Esophagus muscularis mucosa (tissue), 4 donors: ENCODE data around the gene SLC4A3. TPM values are rescaled to one million over a fixed set of nuclear protein-coding genes. Genes with fewer than 3 reads are reported as not detected.

Experiments
- DNase-seq: peaks from one replicate; pipeline ENCODE4 v3.0.0-alpha.2; 2017; ENCODE audit errors: extremely low spot score
- H3K27ac ChIP-seq, 4 donors: fragments of 200-600 bp; sonication (generic); replicated peaks in 1 of 4; 1 replicate in 3 of 4; 2 replicates in 1 of 4; pipeline ENCODE4 v1.5.1; 2016 to 2019; ENCODE audit warnings: mild to moderate bottlenecking in 1 of 4
- H3K27me3 ChIP-seq, 4 donors: fragments of 200-600 bp; sonication (generic); one replicate each; pipeline versions ENCODE4 v1.5.1 to v1.6.0; 2016 to 2019
- H3K36me3 ChIP-seq, 4 donors: fragments of 200-600 bp; sonication (generic); one replicate each; pipeline ENCODE4 v1.5.1; 2016 to 2019
- H3K4me1 ChIP-seq, 4 donors: fragments of 200-600 bp; sonication (generic); one replicate each; pipeline ENCODE4 v1.5.1; 2016 to 2019
- H3K4me3 ChIP-seq, 4 donors: fragments of 200-600 bp; sonication (generic); 1 replicate in 2 of 4; 2 replicates in 2 of 4; pipeline ENCODE4 v1.5.1; 2016 to 2019; ENCODE audit warnings: mild to moderate bottlenecking in 4 of 4, moderate library complexity in 1 of 4
- H3K9me3 ChIP-seq, 4 donors: fragments of 200-600 bp; sonication (generic); 1 replicate in 3 of 4; 2 replicates in 1 of 4; pipeline ENCODE4 v1.5.1; 2016 to 2019
- CTCF ChIP-seq, 3 experiments: fragments of 200-600 bp in 2 of 3; fragments of 450-650 bp in 1 of 3; sonication (generic) in 2 of 3; IDR thresholded peaks; one replicate each; pipeline ENCODE4 v1.5.1; 2017 to 2019; ENCODE audit warnings: antibody characterized with exemption in 3 of 3, mild to moderate bottlenecking in 2 of 3, moderate library complexity in 1 of 3
- EP300 ChIP-seq: sonication (generic); formaldehyde crosslinking; IDR thresholded peaks from one replicate; pipeline ENCODE4 v1.6.1; 2017; ENCODE audit warnings: antibody characterized with exemption
- POLR2A ChIP-seq: fragments of 450-650 bp; IDR thresholded peaks from one replicate; pipeline ENCODE4 v1.6.1; 2017; ENCODE audit warnings: antibody characterized with exemption, moderate library complexity, mild to moderate bottlenecking, low read depth
- POLR2AphosphoS5 ChIP-seq, 2 donors: sonication (generic); formaldehyde crosslinking; IDR thresholded peaks; one replicate each; pipeline ENCODE4 v1.6.1; 2017; ENCODE audit warnings: antibody characterized with exemption in 2 of 2
- WGBS: methylation state at CpG from one replicate; pipeline ENCODE4 v1.1.5; 2018; 5-methylcytosine and 5-hydroxymethylcytosine counted together
- intact Hi-C: fragments of 100-400 bp; cut with DNase I; formaldehyde crosslinking; loops from one replicate; pipeline ENCODE4 v1.15.1; 2023
- total RNA-seq, 4 donors: library from RNA; depleted of rRNA; stranded (reverse); fragments of >200 nt; gene quantifications; one replicate each; pipeline versions ENCODE4 v1.1.0 to v1.2.1, GENCODE V29; 2016

SLC4A3 gene
- total RNA-seq, 4 donors from 2014 or later: 15.0 to 30.4 (median 20.5) TPM

- H3K9me3 ChIP-seq: no peaks in the 10 kb centered on the region
- intact Hi-C loops: no loop called here
- WGBS: 80% methylated on average over 5 of the region's 5 CpGs
- H3K4me3 ChIP-seq: no peak overlapping the region
- no peaks in the 10 kb centered on the region for H3K36me3 ChIP-seq
- H3K4me1 ChIP-seq: peaks cover 0 to 10% (median 2%) of the 10 kb centered on the region in 4 donors
- H3K27ac ChIP-seq: no peak overlapping the region
- H3K27me3 ChIP-seq: no peaks in the 10 kb centered on the region
- DNase-seq: no peak
- TF ChIP-seq EP300: no peak
- no peak for TF ChIP-seq POLR2AphosphoS5 (IDR thresholded peaks at IDR 0.05)
- no peak for TF ChIP-seq POLR2A
- no peak for TF ChIP-seq CTCF (IDR thresholded peaks at IDR 0.05)
Observed at GRCh38 chr2:219671279-219671678, 43.8 kb downstream of the SLC4A3 start.

DNA sequence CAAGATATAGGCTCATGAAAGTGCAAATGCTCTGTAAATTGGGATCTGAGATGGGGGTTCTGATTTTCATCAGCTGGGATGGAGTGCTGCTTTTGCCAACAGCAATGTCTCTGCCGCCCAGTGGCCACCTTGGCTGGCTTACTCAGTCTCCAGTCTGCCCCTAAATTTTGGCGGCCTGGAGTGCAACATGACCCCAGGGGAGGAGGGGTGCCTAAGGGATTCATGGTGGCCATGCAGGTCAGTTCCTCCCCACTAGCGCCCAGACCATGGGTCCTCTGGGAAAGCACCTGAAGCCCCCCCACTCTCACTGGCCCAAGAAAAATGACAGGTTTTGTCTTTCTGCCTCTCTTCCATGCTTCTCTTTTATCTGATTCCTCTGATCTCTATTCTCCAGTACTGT is 45.0 kb downstream of the SLC4A3 start:
- no peak overlapping the region for H3K27ac ChIP-seq
- H3K27me3 ChIP-seq: no peaks in the 10 kb centered on the region
- no peaks in the 10 kb centered on the region for H3K36me3 ChIP-seq
- WGBS: 88% methylated on average over 3 of the region's 3 CpGs
- no peaks in the 10 kb centered on the region for H3K9me3 ChIP-seq
- intact Hi-C loops: no loop called here
- no peak overlapping the region for H3K4me3 ChIP-seq
- no peak for TF ChIP-seq EP300
- TF ChIP-seq CTCF (IDR thresholded peaks at IDR 0.05): no peak
- TF ChIP-seq POLR2AphosphoS5 (IDR thresholded peaks at IDR 0.05): no peak
- no peak for TF ChIP-seq POLR2A
- H3K4me1 ChIP-seq: peaks cover 0 to 10% (median 1%) of the 10 kb centered on the region in 4 donors
- no peak for DNase-seq

- no peak overlapping the region for H3K27ac ChIP-seq
- WGBS: 59% methylated on average over 4 of the region's 4 CpGs
- H3K36me3 ChIP-seq: no peaks in the 10 kb centered on the region
- intact Hi-C loops: no loop called here
- TF ChIP-seq POLR2A: no peak
- no peak for TF ChIP-seq POLR2AphosphoS5 (IDR thresholded peaks at IDR 0.05)
- TF ChIP-seq CTCF (IDR thresholded peaks at IDR 0.05): no peak
- no peak for TF ChIP-seq EP300
- H3K4me3 ChIP-seq: no peak overlapping the region
- no peaks in the 10 kb centered on the region for H3K27me3 ChIP-seq
- no peaks in the 10 kb centered on the region for H3K9me3 ChIP-seq
- H3K4me1 ChIP-seq: peaks cover 0 to 10% (median 1%) of the 10 kb centered on the region in 4 donors
- no peak for DNase-seq
Observed at GRCh38 chr2:219675221-219675620, 47.8 kb downstream of the SLC4A3 start.

DNA sequence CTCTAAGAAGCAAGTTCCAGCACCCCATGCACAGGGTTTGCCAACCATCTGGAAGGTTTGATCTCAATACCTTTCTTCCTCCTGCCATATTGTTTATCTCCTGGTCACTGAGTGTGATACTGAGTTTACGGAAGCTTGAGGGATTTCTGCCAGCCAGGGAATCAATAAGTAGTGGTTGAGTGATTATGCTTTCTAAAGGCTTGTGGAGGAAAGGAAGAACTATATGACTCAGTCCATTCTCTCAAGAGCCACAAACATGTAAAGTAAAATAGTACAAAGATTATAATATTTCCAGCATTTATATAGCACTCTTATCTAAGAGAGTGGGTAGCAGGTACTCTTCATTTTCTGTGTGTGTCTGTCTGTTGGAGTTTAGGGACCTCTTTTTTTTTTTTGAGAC is 49.2 kb downstream of the SLC4A3 start:
- no peak for DNase-seq
- Histone ChIP-seq H3K9me3 (no peaks in the 10 kb centered on the region), H3K36me3 (no peaks in the 10 kb centered on the region), H3K4me1 (peaks cover 0 to 10% (median 1%) of the 10 kb centered on the region in 4 donors), H3K4me3 (no peak overlapping the region), H3K27me3 (no peaks in the 10 kb centered on the region), H3K27ac (no peak overlapping the region)
- TF ChIP-seq POLR2A: no peak
- TF ChIP-seq CTCF (IDR thresholded peaks at IDR 0.05): no peak
- TF ChIP-seq EP300: no peak
- TF ChIP-seq POLR2AphosphoS5 (IDR thresholded peaks at IDR 0.05): no peak
- intact Hi-C loops: no loop called here
- 80% methylated on average over 1 of the region's 1 CpG for whole genome bisulfite sequencing

DNA sequence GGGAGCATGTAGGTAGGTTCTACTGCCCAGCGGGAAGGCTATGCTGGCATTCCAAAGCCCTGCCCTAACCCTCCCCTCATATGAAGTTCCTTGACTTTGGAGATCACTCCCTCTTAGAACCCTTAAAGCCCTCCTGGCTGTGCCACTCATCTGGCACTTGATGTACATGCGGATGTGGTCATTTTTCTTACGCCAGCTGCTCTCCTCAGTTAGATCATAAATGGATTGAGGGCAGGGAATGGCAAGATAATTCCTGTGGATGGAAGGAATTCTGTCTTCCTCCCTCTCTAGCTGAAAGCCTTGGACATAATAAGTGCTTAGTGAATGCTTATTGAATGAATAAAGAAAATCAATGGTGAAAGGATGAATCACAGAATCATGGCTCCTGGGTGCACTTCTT is 51.6 kb downstream of the SLC4A3 start:
- 76% methylated on average over 3 of the region's 3 CpGs for WGBS
- Histone ChIP-seq H3K4me3 (no peak overlapping the region), H3K27me3 (no peaks in the 10 kb centered on the region), H3K27ac (no peak overlapping the region), H3K9me3 (no peaks in the 10 kb centered on the region), H3K4me1 (peaks cover 0 to 10% (median 1%) of the 10 kb centered on the region in 4 donors), H3K36me3 (no peaks in the 10 kb centered on the region)
- intact Hi-C loops: no loop called here
- DNase-seq: no peak
- TF ChIP-seq CTCF (IDR thresholded peaks at IDR 0.05): no peak
- no peak for TF ChIP-seq POLR2A
- TF ChIP-seq POLR2AphosphoS5 (IDR thresholded peaks at IDR 0.05): no peak
- no peak for TF ChIP-seq EP300
